Raji (cell line): Measurements from ENCODE around the gene AP2B1.

ENCODE experiments used
- POLR2A ChIP-seq: IDR thresholded peaks from 2 replicates; pipeline ENCODE4 v1.6.1; 2011; ENCODE audit warnings: low read depth, low read length, control low read depth; ENCODE audit not compliant: insufficient read depth

AP2B1 gene

DNA sequence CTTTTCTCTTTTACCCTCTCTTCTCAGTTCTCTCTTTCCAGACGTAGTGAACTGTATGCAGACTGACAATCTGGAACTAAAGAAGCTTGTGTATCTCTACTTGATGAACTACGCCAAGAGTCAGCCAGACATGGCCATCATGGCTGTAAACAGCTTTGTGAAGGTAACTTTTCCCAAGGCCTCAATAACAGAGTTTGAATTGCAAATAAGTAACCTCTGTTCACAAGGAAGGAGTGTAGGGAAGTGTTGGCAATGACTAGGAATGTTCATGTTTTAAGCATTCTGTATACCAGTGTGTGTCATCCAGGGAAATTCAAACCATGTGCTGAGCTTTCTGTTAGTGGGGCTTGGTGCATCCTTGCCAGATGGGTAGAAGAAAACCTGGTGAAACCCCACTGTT is 18.6 kb downstream of the AP2B1 start:
- no peak for TF ChIP-seq POLR2A

- TF ChIP-seq POLR2A = no peak
Measured at GRCh38 chr17:35607239-35607847, 20.2 kb downstream of the AP2B1 start.

- TF ChIP-seq POLR2A = no peak
Measured at GRCh38 chr17:35609831-35610230, 22.7 kb downstream of the AP2B1 start.

DNA sequence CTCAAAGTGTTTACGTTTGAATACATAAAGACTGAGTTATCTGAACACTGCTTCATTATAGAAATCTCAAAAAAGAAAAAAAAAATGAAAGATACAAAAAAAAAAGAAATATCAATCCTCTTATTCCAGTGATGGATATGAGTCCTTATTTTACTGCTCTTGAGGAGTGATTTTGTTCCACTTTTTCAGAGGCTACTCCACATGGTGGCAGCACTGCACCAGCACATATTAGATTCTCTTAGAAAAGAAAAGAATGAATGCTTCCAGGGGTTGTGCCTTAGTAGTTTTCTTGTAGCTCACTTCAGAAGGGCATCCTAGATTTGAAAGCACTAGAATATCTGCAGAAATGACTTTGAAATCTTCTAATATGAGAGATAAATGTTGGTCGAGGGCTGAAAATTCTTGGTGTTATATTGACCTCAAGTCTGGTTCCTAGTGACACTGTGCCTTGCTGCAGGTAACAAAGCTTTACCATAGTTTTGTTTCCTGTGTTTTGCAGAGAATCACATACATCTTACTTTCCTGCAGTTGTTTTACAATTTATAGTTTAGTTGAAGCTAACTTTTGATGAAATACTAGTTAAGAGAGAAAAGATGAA is 25.9 kb downstream of the AP2B1 start:
- TF ChIP-seq POLR2A = no peak

DNA sequence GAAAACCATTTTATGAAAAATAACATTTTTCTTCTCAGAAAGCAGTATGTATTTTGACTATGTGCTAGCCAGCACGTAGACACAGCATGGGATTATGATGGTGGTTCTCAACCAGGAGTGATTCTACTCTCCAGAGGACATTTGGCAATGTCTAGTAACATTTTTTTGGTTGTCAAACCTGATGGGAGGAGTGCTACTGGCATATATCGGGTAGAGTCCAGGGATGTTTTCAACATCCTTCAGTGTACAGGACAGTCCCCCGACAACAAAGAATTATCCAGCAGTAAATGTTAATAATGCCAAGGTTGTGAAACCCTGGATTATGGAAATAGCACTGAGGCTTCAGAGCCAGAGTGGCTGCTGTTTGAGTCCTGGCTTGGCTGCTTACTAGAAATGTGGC is 27.7 kb downstream of the AP2B1 start:
- no peak for TF ChIP-seq POLR2A

GRCh38 chr17:35616536-35616935 is 29.4 kb downstream of the AP2B1 start:
- TF ChIP-seq POLR2A = no peak

DNA sequence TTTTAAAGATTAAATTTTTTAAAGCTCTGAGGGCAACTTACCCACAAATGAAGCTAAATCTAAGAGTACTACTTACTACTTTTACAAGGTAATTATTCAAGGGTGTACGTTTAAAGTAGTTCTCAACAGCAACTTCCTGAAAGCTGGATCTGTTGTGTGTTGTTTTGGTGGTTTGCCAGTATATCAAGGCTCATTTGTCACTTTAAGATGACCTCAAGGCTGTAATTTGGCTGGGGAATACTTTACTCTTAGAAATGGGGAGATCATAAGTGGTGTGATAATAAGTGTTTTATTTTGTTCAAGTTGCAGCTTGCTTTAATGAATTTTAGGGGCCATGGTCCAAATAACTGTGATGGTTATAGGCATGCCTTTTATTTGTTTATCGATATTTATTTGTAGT is 30.4 kb downstream of the AP2B1 start:
- no peak for TF ChIP-seq POLR2A

GRCh38 chr17:35618628-35619027 is 31.5 kb downstream of the AP2B1 start:
- no peak for TF ChIP-seq POLR2A

DNA sequence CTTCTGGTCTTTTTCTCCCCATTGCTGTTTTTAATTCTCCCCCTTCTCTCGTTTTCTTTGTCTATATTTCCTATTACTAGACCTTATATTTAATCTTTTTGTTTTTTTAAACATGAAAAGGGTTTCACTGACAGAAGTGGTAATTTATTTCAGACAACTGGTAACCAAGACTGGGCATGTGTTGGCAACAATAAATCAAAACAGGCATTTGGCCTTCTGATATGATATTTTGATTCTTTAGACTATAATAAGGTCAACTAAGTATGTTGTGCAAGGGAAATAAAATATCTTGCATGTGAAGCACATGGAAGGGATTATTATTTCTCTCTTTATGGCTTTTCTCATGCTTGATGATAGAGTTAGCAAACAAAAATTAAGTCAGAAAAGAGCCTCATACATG is 34.6 kb downstream of the AP2B1 start:
- TF ChIP-seq POLR2A = no peak

GRCh38 chr17:35627417-35627816 is 40.3 kb downstream of the AP2B1 start:
- no peak for TF ChIP-seq POLR2A

DNA sequence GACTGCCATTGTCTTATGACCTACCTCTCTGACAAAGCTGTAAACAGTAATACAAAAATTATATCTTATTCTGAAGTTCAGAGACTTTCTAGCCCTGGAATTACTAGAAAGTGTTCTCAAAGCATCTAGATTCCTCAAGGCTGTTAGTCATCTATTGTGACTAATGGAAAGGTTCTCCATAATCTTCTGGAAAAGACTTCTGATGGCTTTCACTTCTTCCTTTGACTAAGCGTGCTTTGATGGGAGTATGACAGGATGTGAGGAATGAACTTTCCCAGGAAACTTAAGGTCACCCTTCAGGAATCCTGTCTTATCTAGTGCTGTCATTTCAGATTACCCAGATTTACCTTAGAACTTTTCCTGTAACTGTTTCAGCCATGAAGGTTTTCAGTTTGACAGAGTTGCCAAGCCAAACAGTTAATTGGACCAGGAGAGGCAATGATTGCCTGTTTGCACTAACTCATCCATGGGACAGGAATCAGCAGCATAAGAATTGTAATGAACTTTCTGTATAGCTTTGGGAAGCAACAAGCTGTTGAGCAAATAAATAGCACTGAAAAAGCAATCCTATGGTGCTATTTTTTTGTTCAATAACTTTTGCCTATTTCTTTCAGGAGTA is 43.5 kb downstream of the AP2B1 start:
- TF ChIP-seq POLR2A = no peak

GRCh38 chr17:35641032-35641431 is 53.9 kb downstream of the AP2B1 start:
- no peak for TF ChIP-seq POLR2A

DNA sequence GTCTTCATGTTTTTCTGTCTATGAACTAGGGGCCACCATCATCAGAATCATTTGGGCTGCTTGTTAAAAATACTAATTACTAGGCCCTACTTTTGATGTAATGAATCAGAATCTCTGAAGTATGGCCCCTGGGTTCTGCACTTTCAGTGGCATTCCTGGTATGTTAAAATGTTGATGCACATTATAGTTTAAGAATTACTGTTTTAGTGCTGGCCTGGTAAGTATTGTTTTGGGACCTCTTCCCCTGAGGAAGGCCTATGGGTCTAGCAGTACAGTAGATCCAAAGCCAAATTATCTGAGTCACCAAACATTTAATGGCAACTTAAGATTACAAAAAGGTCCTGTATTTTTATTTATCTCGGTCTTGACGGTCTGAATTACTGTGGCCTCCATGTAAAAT is 58.8 kb downstream of the AP2B1 start:
- no peak for TF ChIP-seq POLR2A

DNA sequence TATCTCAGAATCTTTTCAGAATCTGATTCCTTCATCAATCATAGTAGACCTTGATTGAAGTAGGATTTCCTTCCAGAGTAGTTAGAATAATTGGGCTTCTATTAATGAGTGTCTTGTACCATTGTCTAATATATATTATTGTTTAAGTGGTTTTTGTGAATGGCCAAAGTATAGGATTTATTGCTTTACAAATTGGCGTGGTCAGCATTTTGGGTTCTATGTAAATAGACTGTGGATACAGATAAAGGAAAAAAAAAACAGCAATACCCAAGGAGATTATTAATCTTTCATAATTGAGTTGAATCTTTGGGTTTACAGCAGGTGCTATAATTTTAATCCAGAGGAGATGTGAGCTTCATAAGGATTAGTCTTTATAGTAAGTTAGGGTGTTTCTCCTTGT is 64.3 kb downstream of the AP2B1 start:
- no peak for TF ChIP-seq POLR2A

DNA sequence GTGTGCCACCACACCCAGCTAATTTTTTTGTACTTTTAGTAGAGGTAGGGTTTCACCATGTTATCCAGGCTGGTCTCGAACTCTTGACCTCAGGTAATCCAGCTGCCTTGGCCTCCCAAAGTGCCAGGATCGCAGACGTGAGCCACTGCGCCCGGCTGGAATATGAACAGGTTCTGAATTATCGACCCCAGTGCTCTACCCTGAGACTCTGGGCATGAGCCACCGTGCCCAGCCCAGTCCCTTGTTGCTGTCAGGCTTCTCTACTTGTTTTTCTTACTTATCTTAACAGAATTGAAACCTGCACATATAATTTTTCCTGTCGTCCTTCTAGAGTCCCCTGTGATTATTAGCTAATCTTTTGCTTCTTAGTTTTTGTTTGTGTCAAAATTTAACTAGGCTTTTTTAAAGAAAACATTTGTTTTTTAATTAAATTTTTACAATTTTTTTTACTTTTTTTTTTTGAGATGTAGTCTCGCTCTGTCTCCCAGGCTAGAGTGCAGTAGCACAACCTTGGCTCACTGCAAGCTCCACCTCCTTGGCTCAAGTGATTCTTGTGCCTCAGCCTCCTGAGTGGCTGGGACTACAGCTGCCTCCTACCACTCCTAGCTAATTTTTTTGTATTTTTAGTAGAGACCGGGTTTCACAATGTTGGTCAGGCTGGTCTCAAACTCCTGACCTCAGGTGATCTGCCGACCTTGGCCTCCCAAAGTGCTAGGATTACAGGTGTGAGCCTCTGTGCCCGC is 66.7 kb downstream of the AP2B1 start:
- TF ChIP-seq POLR2A = no peak

DNA sequence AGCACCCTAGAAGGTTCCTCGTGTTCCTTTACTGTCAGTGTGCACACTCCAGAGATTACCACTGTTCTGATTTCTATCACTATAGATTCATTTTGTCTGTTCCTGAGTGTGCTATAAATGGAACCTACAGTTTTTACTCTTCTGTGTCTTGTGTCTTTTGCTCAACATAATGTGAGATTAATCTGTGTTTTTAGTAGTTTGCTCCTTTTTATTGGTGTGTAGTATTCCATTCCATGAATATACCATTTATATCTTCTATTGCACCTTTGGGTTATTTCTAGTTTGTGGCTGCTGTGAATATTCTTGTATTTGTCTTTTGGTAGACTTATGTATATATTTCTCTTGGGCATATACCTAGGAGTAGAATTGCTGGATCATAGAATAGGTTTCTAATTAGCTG is 68.2 kb downstream of the AP2B1 start:
- no peak for TF ChIP-seq POLR2A

DNA sequence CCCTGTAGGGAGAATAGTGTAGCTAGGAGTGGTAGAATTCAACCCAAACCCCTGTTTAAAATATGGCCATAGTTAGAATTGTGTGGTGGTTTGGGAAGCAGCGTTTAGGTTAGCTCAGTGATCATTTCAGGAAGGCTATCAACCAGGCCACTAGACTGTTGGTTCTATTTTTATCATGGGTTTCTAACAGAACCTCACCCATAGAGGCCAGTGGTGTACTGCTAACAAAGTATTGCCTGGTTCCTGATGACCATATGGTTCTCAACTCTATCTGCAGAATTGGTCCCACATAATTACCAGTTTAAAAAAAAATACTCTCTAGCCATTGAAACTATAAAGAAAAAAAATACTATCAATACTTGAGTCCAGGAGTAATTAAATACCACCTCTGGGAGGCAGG is 73.8 kb downstream of the AP2B1 start:
- no peak for TF ChIP-seq POLR2A

- no peak for TF ChIP-seq POLR2A
Measured at GRCh38 chr17:35664685-35665084, 77.6 kb downstream of the AP2B1 start.
